ENCODE measurements around the gene ABT1. TPM values are rescaled to one million over a fixed set of nuclear protein-coding genes. Genes with fewer than 3 reads are reported as not detected.

ABT1 gene
- total and polyA plus RNA-seq, 2 experiments from 2014 or later: 23.4 to 32.1 TPM

DNA sequence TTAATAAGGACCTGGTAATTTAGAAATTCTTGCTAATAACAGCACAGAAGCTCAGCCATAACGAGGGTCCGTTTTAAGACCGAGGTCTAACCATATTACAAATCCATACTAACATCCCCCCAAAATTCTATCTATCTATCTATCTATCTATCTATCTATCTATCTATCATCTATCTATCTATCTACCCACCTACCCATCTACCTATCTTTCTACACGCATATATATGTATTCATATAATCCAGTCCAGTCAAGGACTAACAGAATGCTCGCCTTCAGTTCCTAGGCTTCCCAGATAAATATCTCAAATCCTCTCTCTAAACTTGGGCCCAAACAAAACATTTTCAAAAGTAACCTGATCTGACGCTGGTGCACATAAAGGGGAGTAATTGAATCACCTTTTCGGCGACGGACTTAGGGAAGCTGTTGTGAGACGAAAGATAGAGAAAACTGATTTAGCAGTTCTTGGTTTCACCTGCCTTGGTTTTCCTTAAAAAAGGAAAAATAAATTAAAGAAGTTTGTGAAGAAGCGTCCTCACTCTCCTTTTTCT, 44.0 kb upstream of the ABT1 start:
- Histone ChIP-seq H3K79me2 (no peaks in the 10 kb centered on the region), H2AFZ (peak overlapping the region; percentile 63), H3K4me3 (peak overlapping the region; percentile 59), H3K27me3 (no peaks in the 10 kb centered on the region), H3K36me3 (replicated peaks; ENCODE audit: insufficient read depth, low read depth) (no peaks in the 10 kb centered on the region), H3K4me1 (ENCODE audit: insufficient read depth) (no peaks in the 10 kb centered on the region), H3K9me2 (replicated peaks; ENCODE audit: insufficient read depth) (no peaks in the 10 kb centered on the region), H3K27ac (no peak overlapping the region), H4K20me1 (ENCODE audit: insufficient read depth, poor library complexity, severe bottlenecking) (no peaks in the 10 kb centered on the region), H3K4me2 (peak overlapping the region; percentile 79), H3K9me3 (ENCODE audit: low read depth) (no peaks in the 10 kb centered on the region)
- TF ChIP-seq, protein P1, sequence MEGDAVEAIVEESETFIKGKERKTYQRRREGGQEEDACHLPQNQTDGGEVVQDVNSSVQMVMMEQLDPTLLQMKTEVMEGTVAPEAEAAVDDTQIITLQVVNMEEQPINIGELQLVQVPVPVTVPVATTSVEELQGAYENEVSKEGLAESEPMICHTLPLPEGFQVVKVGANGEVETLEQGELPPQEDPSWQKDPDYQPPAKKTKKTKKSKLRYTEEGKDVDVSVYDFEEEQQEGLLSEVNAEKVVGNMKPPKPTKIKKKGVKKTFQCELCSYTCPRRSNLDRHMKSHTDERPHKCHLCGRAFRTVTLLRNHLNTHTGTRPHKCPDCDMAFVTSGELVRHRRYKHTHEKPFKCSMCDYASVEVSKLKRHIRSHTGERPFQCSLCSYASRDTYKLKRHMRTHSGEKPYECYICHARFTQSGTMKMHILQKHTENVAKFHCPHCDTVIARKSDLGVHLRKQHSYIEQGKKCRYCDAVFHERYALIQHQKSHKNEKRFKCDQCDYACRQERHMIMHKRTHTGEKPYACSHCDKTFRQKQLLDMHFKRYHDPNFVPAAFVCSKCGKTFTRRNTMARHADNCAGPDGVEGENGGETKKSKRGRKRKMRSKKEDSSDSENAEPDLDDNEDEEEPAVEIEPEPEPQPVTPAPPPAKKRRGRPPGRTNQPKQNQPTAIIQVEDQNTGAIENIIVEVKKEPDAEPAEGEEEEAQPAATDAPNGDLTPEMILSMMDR (IDR thresholded peaks at IDR 0.05; ENCODE audit: poor library complexity): no peak
- TF ChIP-seq EZH2phosphoT487 (IDR thresholded peaks at IDR 0.05; ENCODE audit: low read depth, severe bottlenecking, unreplicated experiment): no peak
- no peak for TF ChIP-seq EZH2 (IDR thresholded peaks at IDR 0.05; ENCODE audit: borderline replicate concordance)
- WGBS (ENCODE audit: low lambda C conversion rate, missing lambda C conversion rate): 46% methylated on average over 11 of the region's 11 CpGs
- no peak for DNase-seq (ENCODE audit: low spot score)

DNA sequence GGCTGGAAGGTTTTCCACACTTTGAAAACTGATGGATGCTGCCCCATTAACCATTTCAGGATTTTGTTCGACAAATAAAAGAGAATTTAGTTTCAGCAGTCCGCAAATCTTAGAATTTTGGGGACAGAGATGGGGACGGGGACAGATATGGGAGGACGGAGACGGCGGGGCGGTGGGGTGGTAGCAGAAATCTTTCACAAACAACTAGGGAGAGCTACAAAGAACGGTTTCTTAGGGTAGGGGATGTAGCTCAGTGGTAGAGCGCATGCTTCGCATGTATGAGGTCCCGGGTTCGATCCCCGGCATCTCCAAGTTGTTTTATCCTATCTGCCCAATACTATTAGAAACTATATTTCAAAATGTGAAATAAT, 43.5 kb upstream of the ABT1 start:
- TF ChIP-seq, protein P1 (IDR thresholded peaks at IDR 0.05; ENCODE audit: poor library complexity): no peak
- no peak for TF ChIP-seq EZH2 (IDR thresholded peaks at IDR 0.05; ENCODE audit: borderline replicate concordance)
- no peak for TF ChIP-seq EZH2phosphoT487 (IDR thresholded peaks at IDR 0.05; ENCODE audit: low read depth, severe bottlenecking, unreplicated experiment)
- 0% methylated on average over 13 of the region's 13 CpGs for WGBS (ENCODE audit: low lambda C conversion rate, missing lambda C conversion rate)
- Histone ChIP-seq H4K20me1 (ENCODE audit: insufficient read depth, poor library complexity, severe bottlenecking) (no peaks in the 10 kb centered on the region), H3K9me3 (ENCODE audit: low read depth) (no peaks in the 10 kb centered on the region), H2AFZ (peak overlapping the region; percentile 63), H3K4me3 (peak overlapping the region; percentile 63), H3K27ac (peak overlapping the region; percentile 61), H3K79me2 (no peaks in the 10 kb centered on the region), H3K9me2 (replicated peaks; ENCODE audit: insufficient read depth) (no peaks in the 10 kb centered on the region), H3K27me3 (no peaks in the 10 kb centered on the region), H3K4me2 (peak overlapping the region; percentile 79), H3K4me1 (ENCODE audit: insufficient read depth) (no peaks in the 10 kb centered on the region), H3K36me3 (replicated peaks; ENCODE audit: insufficient read depth, low read depth) (no peaks in the 10 kb centered on the region)
- DNase-seq (ENCODE audit: low spot score): peak; percentile 86

DNA sequence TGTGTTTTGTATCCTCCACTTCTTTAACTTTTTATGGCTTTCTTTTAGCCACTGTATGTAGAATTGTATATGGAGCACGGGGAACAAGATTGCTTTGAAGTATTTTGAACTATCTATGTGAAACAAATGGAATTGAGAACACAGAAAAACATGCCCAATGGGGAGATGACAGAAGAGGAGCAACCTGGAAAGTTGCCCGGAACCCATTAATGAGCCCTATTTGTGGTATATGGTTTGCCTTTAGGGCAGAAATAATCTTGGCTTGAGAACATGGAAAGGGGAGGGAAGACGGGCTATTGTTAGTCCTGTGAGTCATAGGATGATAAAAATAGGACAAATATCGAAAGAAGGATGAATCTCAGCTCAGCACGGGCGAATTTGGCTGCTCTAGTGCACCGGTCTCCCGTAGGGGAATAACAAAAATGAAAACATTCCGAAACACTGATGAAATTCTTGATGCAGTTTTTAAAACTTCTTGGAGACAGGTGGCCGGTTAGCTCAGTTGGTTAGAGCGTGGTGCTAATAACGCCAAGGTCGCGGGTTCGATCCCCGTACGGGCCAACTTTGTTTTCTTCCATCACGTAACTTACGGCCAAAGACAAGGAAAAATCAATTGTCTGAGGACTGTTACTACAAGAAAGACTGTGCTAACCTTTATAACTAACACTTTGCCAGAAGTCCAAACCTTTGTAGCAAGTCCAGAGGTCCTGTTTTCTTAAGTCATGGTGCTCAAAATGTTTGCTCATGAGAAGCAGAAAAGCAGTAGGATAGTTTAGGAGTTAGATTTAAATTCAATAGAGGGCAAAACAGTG, 42.9 kb upstream of the ABT1 start:
- H3K36me3 ChIP-seq (replicated peaks; ENCODE audit: insufficient read depth, low read depth): no peaks in the 10 kb centered on the region
- peak overlapping the region; percentile 61 for H3K27ac ChIP-seq
- no peaks in the 10 kb centered on the region for H3K27me3 ChIP-seq
- TF ChIP-seq EZH2 (IDR thresholded peaks at IDR 0.05; ENCODE audit: borderline replicate concordance) (no peak), EZH2phosphoT487 (IDR thresholded peaks at IDR 0.05; ENCODE audit: low read depth, severe bottlenecking, unreplicated experiment) (no peak)
- TF ChIP-seq, protein P1 (IDR thresholded peaks at IDR 0.05; ENCODE audit: poor library complexity): no peak
- no peaks in the 10 kb centered on the region for H3K9me2 ChIP-seq (replicated peaks; ENCODE audit: insufficient read depth)
- H3K4me1 ChIP-seq (ENCODE audit: insufficient read depth): no peaks in the 10 kb centered on the region
- no peaks in the 10 kb centered on the region for H3K79me2 ChIP-seq
- no peaks in the 10 kb centered on the region for H4K20me1 ChIP-seq (ENCODE audit: insufficient read depth, poor library complexity, severe bottlenecking)
- peak overlapping the region; percentile 49 for H2AFZ ChIP-seq
- DNase-seq (ENCODE audit: low spot score): peak; percentile 82
- under 1% methylated on average over 19 of the region's 19 CpGs for WGBS (ENCODE audit: low lambda C conversion rate, missing lambda C conversion rate)
- peak overlapping the region; percentile 63 for H3K4me3 ChIP-seq
- H3K9me3 ChIP-seq (ENCODE audit: low read depth): no peaks in the 10 kb centered on the region
- peak overlapping the region; percentile 79 for H3K4me2 ChIP-seq

Data from hepatocyte (in vitro differentiated cells).